OCI-LY3 (cell line): Measurements from ENCODE around the gene MRC2.

Source experiments
- EZH2phosphoT487 ChIP-seq: fragments of 200-600 bp; shearing (Covaris generic); IDR thresholded peaks from 2 replicates; pipeline ENCODE4 v1.6.1; 2018; ENCODE audit warnings: antibody characterized with exemption, mixed run types, low read depth
- TF ChIP-seq, protein P1 (sequence below): fragments of 200-600, 300-600 bp; sonication (generic); IDR thresholded peaks from 2 replicates; pipeline ENCODE4 v1.5.1; 2014; ENCODE audit warnings: antibody characterized with exemption, low read length, low read depth

DNA sequence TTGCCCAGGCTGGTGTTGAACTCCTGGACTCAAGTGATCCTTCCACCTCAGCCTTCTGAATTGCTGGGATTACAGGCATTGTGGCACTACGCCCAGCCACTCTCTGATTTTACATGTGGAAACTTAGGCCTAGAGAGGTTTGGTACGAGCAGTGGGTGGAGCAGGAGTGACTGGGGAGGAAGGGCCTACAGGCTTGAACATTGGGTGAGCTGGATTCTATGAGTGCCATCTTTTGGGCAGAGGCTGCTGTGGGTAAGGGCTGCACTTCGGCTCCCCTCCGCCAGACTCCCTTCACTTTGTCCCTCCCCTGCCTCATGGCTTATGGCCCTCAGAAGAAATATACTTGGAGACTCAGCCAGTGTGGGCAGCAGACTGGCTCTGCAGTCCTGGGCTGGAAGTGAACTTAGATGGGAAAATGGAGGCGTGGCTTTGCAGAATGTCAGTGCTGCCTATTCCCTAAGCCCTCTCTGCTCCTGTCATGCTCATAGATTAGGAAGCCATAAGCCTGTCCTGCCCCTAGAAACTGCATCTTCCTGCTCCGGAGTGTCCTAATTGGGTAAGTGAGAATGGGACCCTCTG lies 9.5 kb upstream of the MRC2 start:
- TF ChIP-seq, protein P1, sequence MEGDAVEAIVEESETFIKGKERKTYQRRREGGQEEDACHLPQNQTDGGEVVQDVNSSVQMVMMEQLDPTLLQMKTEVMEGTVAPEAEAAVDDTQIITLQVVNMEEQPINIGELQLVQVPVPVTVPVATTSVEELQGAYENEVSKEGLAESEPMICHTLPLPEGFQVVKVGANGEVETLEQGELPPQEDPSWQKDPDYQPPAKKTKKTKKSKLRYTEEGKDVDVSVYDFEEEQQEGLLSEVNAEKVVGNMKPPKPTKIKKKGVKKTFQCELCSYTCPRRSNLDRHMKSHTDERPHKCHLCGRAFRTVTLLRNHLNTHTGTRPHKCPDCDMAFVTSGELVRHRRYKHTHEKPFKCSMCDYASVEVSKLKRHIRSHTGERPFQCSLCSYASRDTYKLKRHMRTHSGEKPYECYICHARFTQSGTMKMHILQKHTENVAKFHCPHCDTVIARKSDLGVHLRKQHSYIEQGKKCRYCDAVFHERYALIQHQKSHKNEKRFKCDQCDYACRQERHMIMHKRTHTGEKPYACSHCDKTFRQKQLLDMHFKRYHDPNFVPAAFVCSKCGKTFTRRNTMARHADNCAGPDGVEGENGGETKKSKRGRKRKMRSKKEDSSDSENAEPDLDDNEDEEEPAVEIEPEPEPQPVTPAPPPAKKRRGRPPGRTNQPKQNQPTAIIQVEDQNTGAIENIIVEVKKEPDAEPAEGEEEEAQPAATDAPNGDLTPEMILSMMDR, result no peak
- TF ChIP-seq EZH2phosphoT487, result no peak
